Muscle layer of colon (tissue), 2 donors: ENCODE measurements around the gene MGAT5.

Experiments used
- H3K27ac ChIP-seq: one replicate; pipeline ENCODE4 v1.7.0; 2013; ENCODE audit warnings: low read depth, mild to moderate bottlenecking, low read length, moderate library complexity
- H3K27me3 ChIP-seq, 2 donors: one replicate each; pipeline ENCODE4 v1.7.0; 2013; ENCODE audit warnings: low read length in 2 of 2, mild to moderate bottlenecking in 2 of 2; ENCODE audit not compliant: insufficient read depth in 2 of 2, control insufficient read depth in 1 of 2
- H3K36me3 ChIP-seq: one replicate; pipeline ENCODE4 v1.7.0; 2013; ENCODE audit warnings: mild to moderate bottlenecking, low read length; ENCODE audit not compliant: insufficient read depth
- H3K4me1 ChIP-seq: one replicate; pipeline ENCODE4 v1.7.0; 2013; ENCODE audit warnings: mild to moderate bottlenecking, low read length; ENCODE audit not compliant: insufficient read depth
- H3K4me3 ChIP-seq, 2 donors: one replicate each; pipeline ENCODE4 v1.7.0; 2013; ENCODE audit warnings: low read length in 2 of 2, low read depth in 1 of 2, mild to moderate bottlenecking in 1 of 2, moderate library complexity in 1 of 2
- H3K9ac ChIP-seq: one replicate; pipeline ENCODE4 v1.7.0; 2013; ENCODE audit warnings: low read length
- H3K9me3 ChIP-seq: one replicate; pipeline ENCODE4 v1.7.0; 2013; ENCODE audit warnings: mild to moderate bottlenecking, low read length
- donor health status: abdominal sarcoma.
- donor health status: Adenocarcinoma of cecum.

Gene MGAT5

DNA sequence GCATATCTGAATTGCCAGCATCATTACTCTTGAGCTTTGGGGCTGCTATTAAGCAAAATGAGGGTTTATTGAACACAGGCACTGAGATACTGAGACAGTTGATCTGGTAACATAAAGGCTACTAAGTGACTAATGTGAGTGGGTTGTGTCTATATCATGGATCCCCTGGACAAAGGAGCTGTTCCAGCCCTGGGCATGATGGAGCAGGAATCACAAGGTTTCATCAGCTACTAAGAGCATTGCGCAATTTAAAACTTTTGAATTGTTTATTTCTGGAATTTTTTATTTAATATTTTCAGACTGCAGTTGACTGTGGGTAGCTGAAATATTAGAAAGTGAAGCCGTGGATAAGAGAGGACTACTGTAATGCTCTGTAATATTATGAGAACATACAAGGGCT is 73.5 kb downstream of the MGAT5 start:
- Histone ChIP-seq H3K27me3 (no peaks in the 10 kb centered on the region), H3K4me3 (no peak overlapping the region), H3K36me3 (no peaks in the 10 kb centered on the region), H3K9me3 (no peaks in the 10 kb centered on the region), H3K27ac (no peak overlapping the region), H3K9ac (no peak overlapping the region), H3K4me1 (no peaks in the 10 kb centered on the region)

DNA sequence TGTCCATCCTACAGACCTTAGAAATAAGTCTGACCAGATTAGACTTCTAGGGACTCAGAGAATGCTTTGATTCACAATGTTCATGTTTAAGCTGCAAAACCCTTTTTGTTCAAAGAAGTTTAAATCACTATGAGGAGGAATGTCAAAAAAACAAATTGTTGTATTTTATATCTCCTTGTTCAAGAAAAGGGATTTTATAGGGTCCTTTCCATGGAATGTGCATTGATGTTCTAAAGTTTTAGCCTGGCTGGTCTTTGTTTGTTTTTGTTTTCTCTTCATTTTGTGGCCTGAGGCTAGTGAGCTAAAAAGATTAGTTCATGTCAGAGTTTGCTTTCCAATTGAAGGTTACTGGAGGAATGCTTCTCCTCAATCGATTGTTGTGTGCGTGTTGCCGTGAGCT is 77.2 kb downstream of the MGAT5 start:
- H3K9me3 ChIP-seq = no peaks in the 10 kb centered on the region
- H3K9ac ChIP-seq = no peak overlapping the region
- no peaks in the 10 kb centered on the region for H3K4me1 ChIP-seq
- no peaks in the 10 kb centered on the region for H3K27me3 ChIP-seq
- no peak overlapping the region for H3K27ac ChIP-seq
- H3K4me3 ChIP-seq = no peak overlapping the region
- H3K36me3 ChIP-seq = no peaks in the 10 kb centered on the region

DNA sequence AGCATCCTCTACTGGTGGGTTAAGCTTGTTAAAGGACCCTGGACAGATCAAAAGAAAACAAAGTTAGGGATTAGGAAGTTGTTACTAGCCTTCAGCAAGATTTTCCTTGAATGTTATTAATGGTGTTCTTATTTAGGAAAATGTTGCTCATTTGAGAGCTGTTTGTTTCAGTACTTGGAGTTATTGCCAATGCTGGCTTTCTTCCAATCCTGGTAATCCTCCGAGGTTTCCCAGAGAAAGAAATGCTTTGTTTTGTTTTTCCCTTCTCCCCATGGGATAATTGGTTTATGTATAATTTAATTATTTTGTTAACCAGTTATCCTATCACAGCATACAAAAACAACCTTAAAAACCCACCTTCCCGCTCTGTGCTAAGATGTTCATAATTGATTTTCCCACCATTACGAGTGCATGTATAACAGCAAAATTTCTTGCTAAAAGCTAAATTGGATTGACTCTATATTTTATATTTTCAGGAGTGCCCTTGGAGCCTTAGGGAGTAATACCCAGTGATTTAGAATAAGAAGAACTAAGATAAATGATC is 79.8 kb downstream of the MGAT5 start:
- Histone ChIP-seq H3K36me3 (no peaks in the 10 kb centered on the region), H3K4me1 (no peaks in the 10 kb centered on the region), H3K27me3 (no peaks in the 10 kb centered on the region), H3K4me3 (no peak overlapping the region), H3K27ac (no peak overlapping the region), H3K9ac (no peak overlapping the region), H3K9me3 (no peaks in the 10 kb centered on the region)

DNA sequence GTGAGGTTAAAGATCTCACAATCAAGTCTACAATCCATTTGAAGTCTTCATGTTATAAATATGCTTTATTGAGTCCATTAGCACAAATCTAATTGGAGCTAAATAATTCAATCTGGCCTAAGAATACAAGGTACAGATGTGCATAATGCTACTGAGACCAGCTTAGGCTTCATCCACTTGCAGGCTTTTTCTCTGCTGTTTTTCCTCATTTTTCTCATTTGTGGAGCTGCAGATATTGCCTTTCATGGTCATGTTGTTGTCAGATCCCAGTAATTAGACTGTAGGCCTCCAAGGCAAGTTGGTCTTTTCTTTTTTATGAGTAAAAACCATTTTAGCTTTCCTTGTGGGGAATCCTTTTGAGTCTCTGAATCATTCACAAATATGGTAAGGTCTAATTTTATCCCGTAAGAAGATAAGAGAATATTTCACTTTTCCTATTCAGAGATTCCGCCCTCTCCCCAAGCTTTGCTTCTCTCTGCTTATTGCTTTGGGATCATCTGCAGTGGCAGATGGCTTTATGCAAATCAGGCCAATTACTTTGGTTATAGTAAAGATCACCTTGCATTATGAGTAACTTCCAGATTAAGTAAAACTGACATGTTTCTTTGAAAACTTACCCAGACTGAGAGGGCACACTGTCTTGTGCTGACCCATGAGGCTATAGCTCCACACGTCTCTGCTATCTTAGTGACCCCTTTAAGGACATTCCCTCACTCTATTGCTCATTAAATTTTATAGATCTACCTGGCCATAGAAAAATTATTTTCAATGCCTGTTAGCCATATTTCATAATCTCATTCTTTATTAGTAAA is 80.9 kb downstream of the MGAT5 start:
- no peaks in the 10 kb centered on the region for H3K27me3 ChIP-seq
- H3K9ac ChIP-seq = no peak overlapping the region
- H3K4me1 ChIP-seq = no peaks in the 10 kb centered on the region
- H3K36me3 ChIP-seq = no peaks in the 10 kb centered on the region
- H3K27ac ChIP-seq = no peak overlapping the region
- no peaks in the 10 kb centered on the region for H3K9me3 ChIP-seq
- H3K4me3 ChIP-seq = no peak overlapping the region

DNA sequence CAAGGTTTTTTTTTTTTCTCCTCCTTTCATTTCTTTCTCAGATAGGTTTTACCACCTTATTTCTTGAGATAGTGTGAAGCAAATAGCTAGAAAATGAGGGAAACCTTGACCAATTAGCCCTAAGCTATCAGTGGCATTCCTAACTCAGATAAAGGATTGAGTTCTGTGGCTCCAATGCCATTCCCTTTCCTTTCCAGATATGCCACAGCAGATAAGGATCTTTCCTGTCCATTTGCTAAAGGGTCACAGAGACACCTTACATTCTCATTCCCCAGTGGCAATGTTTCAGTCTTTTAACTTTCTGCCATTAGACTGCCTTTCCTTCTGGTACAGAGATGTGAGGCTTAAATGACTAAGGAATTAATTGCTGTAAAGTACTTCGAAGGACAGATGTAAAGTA is 81.7 kb downstream of the MGAT5 start:
- no peaks in the 10 kb centered on the region for H3K4me1 ChIP-seq
- H3K27ac ChIP-seq = no peak overlapping the region
- H3K9me3 ChIP-seq = no peaks in the 10 kb centered on the region
- H3K4me3 ChIP-seq = no peak overlapping the region
- no peaks in the 10 kb centered on the region for H3K27me3 ChIP-seq
- no peak overlapping the region for H3K9ac ChIP-seq
- no peaks in the 10 kb centered on the region for H3K36me3 ChIP-seq

DNA sequence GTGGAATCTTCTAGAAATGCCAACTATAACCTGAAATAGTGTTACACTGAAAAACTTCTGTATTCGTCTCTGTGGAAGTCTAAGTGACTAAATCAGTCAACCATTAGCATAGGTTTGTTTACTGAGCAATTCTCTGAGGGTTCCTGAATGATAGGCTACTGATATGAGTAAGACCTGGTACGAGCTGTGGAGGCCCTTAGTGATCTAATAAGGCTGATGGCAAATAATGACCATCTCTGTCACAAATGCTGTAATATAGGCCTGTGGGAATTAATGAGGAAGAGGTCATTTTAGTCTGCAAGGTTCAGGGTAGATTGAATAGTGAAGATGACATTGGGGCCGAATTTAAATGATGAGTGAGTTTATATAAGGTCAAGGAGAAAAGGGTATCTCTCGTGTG is 82.5 kb downstream of the MGAT5 start:
- Histone ChIP-seq H3K27me3 (no peaks in the 10 kb centered on the region), H3K9me3 (no peaks in the 10 kb centered on the region), H3K9ac (no peak overlapping the region), H3K4me3 (no peak overlapping the region), H3K27ac (no peak overlapping the region), H3K36me3 (no peaks in the 10 kb centered on the region), H3K4me1 (no peaks in the 10 kb centered on the region)

DNA sequence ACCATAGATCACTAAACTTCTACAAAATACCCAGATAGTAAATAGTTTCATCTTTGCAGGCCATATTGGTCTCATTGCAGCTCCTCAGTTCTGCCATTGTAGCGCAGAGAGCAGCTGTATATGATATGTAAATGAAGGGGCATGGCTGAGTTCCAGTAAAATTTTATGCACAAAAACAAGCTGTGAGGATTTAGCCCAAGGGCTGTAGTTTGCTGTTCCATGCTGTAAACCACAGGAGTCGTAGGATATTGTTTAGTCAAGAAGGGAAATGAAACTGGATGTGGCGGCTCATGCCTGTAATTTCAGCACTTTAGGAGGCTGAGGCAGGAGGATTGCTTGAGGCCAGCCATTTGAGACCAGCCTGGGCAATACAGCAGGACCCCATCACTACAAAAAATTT is 83.0 kb downstream of the MGAT5 start:
- no peak overlapping the region for H3K4me3 ChIP-seq
- H3K4me1 ChIP-seq = no peaks in the 10 kb centered on the region
- H3K9ac ChIP-seq = no peak overlapping the region
- H3K9me3 ChIP-seq = no peaks in the 10 kb centered on the region
- no peak overlapping the region for H3K27ac ChIP-seq
- no peaks in the 10 kb centered on the region for H3K27me3 ChIP-seq
- H3K36me3 ChIP-seq = no peaks in the 10 kb centered on the region

DNA sequence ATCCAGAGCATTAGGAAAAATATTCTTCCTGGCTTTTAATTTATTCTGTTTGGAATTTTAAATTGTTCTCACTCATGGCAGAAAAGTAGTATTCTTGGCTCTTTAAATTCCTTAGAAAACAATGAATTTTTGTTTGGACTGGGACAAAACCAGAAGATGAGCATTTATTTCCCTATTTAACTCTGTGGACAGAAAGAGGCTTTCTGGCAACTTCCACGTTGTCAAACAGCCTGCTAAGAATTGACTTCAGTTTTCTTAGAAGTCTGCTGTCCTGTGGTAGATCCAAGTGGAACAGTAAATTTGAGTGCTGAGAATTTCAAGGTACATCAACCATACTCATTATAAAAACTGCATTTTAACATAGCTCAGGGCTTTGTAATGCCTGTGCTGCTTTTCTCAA is 83.8 kb downstream of the MGAT5 start:
- Histone ChIP-seq H3K9ac (no peak overlapping the region), H3K27ac (no peak overlapping the region), H3K36me3 (no peaks in the 10 kb centered on the region), H3K9me3 (no peaks in the 10 kb centered on the region), H3K4me1 (no peaks in the 10 kb centered on the region), H3K4me3 (no peak overlapping the region), H3K27me3 (no peaks in the 10 kb centered on the region)

DNA sequence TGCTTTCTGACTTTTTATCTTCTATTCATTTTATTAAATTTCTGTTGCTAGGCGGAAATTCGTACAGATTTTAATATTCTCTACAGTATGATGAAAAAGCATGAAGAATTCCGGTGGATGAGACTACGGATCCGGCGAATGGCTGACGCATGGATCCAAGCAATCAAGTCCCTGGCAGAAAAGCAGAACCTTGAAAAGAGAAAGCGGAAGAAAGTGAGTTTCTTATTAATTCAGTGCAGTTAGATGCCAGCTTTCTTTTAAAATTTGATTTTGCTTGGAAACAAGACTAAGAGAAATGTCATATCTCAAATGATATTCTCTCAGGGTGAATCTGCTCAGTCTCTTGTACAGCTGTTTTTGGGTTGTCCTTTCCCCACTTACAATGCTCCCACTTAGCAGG is 84.3 kb downstream of the MGAT5 start:
- no peak overlapping the region for H3K4me3 ChIP-seq
- no peaks in the 10 kb centered on the region for H3K27me3 ChIP-seq
- H3K9ac ChIP-seq = no peak overlapping the region
- H3K4me1 ChIP-seq = no peaks in the 10 kb centered on the region
- no peaks in the 10 kb centered on the region for H3K36me3 ChIP-seq
- no peaks in the 10 kb centered on the region for H3K9me3 ChIP-seq
- H3K27ac ChIP-seq = no peak overlapping the region

DNA sequence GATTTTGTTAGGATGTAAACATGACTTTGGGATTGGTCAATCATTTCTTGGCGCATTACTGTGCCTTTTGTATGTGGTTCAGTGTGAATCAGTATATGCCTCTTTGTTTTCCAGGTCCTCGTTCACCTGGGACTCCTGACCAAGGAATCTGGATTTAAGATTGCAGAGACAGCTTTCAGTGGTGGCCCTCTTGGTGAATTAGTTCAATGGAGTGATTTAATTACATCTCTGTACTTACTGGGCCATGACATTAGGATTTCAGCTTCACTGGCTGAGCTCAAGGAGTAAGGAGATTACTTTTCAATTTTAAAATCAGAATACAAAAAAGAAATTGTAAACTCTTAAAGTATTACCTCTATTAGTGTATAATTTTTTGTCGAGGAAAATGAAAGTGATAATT is 87.6 kb downstream of the MGAT5 start:
- Histone ChIP-seq H3K27me3 (no peaks in the 10 kb centered on the region), H3K36me3 (no peaks in the 10 kb centered on the region), H3K27ac (no peak overlapping the region), H3K9me3 (no peaks in the 10 kb centered on the region), H3K4me1 (no peaks in the 10 kb centered on the region), H3K9ac (no peak overlapping the region), H3K4me3 (no peak overlapping the region)

DNA sequence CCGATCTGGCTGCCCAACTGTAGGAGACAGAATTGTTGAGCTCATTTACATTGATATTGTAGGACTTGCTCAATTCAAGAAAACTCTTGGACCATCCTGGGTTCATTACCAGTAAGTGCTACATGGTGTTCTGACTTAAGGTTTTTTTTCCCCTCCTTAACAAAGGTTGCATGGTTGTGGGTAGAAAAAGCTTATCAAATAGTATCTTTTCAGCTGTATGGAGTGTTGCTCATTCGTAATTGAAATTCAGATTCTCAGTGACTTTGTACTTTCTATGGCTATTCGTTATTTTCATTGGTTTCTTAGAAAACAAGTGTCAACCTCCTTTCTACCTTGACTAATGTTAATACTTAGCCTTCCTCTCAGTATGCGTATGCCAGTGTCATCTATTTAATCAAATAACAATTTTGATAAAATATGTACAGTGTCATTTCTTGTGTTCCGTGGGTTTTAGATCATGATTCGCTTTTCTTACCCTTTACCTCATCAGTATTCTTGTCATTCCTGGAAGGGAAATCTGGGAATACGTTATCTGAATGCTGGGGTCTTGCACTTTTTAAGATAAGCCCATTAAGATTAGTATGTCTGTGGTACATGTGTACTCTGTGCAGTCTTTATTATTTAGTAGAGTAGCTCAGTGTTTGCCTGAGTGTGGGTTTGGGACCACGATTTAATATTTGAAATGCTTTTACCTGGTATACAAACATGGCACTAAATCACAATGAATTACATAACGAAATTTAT is 91.3 kb downstream of the MGAT5 start:
- H3K4me1 ChIP-seq = no peaks in the 10 kb centered on the region
- H3K27me3 ChIP-seq = no peaks in the 10 kb centered on the region
- no peak overlapping the region for H3K27ac ChIP-seq
- no peak overlapping the region for H3K9ac ChIP-seq
- H3K36me3 ChIP-seq = no peaks in the 10 kb centered on the region
- H3K4me3 ChIP-seq = no peak overlapping the region
- no peaks in the 10 kb centered on the region for H3K9me3 ChIP-seq
